ENCODE results near the gene ARID1B.

ARID1B gene

DNA sequence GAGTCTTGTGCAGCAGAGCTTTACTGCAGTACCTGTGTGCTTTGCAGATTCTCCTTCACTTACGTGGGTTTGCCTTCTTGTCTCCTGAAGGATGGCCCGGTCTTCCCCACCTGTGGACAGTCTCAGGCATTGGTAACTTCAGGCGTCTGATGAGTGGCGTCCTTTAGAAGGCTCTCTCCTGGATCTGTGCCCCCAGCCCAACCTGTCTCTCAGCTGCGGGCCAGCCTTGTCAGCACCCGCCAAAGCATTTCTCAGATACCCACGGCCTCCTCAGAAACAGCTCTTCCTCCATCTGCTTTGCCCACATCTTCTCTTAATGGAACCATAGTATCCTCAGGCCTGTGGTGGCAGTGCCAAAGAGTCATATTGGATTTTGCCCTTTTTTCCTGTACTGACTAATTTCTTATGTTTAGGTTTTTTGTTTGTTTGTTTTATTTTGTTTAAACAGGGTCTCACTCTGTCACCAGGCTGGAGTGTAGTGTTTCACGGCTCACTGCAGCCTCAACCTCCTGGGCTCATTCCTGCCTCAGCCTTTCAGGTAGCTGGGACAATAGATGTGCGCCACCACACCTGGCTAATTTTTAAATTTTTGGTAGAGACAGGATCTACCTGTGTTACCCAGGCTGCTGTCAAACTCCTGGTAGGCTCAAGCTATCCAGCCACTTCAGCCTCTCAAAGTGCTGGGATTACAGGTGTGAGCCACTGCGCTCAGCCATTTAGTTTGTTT, 96.6 kb downstream of the ARID1B start:
- no peak overlapping the region for H3K27ac ChIP-seq
- TF ChIP-seq, protein P1, sequence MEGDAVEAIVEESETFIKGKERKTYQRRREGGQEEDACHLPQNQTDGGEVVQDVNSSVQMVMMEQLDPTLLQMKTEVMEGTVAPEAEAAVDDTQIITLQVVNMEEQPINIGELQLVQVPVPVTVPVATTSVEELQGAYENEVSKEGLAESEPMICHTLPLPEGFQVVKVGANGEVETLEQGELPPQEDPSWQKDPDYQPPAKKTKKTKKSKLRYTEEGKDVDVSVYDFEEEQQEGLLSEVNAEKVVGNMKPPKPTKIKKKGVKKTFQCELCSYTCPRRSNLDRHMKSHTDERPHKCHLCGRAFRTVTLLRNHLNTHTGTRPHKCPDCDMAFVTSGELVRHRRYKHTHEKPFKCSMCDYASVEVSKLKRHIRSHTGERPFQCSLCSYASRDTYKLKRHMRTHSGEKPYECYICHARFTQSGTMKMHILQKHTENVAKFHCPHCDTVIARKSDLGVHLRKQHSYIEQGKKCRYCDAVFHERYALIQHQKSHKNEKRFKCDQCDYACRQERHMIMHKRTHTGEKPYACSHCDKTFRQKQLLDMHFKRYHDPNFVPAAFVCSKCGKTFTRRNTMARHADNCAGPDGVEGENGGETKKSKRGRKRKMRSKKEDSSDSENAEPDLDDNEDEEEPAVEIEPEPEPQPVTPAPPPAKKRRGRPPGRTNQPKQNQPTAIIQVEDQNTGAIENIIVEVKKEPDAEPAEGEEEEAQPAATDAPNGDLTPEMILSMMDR (conservative IDR thresholded peaks at IDR 0.05) = no peak
- no peak for TF ChIP-seq ZFX (IDR thresholded peaks at IDR 0.05)

DNA sequence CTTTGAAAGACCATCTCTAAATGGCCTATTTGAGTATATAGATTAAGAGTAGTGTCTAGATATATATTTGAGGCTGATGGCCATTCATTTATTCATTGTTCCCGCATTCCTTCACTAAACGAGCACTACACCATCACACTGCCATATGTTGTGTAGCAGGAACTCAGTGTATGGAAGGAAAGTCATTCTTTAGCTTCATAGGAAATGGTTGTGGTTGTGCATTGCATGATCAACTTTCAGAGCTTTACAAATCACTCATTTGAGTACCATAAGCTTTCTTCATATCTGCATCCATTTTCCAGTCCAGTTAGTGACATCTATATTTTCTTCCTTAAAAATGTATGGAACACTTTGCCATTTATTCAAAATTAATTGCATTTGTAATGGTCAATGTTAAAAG, 97.9 kb downstream of the ARID1B start:
- no peak overlapping the region for H3K27ac ChIP-seq
- TF ChIP-seq, protein P1 (conservative IDR thresholded peaks at IDR 0.05) = no peak
- no peak for TF ChIP-seq ZFX (IDR thresholded peaks at IDR 0.05)

DNA sequence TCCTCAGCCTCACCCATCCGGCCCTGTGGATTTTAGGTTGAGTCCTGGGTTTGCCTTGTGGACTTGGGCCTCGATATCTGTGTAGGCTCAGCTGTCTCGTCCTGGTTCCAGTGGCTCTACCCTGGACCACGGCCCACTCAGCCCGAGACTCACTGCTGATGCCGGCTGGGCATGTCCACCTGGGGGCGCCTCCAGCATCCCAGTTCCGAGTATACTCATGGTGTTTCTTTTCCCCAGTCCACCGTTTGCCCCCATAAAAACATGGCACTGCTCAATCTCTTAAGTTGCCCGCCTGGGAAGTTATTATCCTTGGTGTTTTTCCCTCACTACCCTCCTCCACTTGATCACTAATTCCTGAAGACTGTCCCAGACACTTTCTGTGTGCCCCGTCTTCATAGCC, 99.1 kb downstream of the ARID1B start:
- no peak for TF ChIP-seq ZFX (IDR thresholded peaks at IDR 0.05)
- TF ChIP-seq, protein P1 (conservative IDR thresholded peaks at IDR 0.05) = peak; percentile 40
- no peak overlapping the region for H3K27ac ChIP-seq

DNA sequence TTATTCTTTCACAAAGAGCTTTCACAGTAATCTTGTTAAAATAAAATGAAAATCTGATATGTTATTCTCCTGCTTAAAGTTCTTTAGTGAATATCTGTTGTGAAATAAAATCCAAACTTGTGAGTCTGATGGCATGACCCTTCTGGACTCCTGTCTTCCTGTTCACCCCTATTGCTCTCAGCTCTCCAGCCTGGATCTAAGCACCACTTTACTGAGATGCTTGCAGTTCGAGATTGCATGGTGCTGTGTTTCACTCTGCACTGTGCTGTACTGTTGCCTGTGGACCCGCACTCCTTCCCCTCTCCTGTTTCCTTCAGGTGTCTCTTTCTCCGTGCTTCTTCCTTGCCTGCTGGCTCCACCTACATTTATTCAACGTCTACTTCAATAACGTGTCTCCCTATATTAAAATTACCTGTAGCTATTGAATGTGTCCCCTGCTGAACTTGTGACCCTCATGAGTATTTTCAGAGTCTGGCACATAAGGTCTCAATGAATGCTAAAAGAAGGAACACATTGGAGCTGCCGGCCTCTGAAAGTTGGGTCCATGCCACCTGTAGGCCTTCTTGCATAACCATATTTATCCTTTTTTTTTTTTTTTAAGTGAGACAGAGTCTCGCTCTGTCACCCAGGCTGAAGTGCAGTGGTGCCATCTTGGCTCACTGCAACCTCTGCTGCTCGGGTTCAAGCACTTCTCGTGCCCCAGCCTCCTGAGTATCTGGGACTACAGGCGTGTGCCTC, 100.1 kb downstream of the ARID1B start:
- TF ChIP-seq, protein P1 (conservative IDR thresholded peaks at IDR 0.05) = no peak
- TF ChIP-seq ZFX (IDR thresholded peaks at IDR 0.05) = no peak
- no peak overlapping the region for H3K27ac ChIP-seq

DNA sequence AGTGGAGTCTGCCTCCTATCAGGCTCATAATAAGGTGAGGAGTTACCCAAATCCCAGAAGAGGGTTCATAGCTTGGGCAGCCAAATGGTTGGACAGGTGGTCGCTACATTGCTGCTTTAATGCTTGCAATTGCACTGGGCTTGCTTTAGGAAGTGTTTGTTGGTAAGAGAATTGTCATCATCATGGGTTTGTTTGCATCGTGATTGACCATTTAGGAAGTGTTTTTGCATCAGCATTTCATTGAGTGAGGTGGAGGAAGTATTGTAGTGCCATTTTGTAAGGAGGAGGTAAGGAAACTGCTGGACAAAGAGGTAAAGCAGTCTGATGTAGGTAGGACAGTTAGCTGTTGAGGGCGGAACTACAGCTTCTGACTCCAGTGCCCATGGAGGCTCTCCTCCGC, 101.5 kb downstream of the ARID1B start:
- no peak for TF ChIP-seq ZFX (IDR thresholded peaks at IDR 0.05)
- TF ChIP-seq, protein P1 (conservative IDR thresholded peaks at IDR 0.05) = no peak
- H3K27ac ChIP-seq = no peak overlapping the region

DNA sequence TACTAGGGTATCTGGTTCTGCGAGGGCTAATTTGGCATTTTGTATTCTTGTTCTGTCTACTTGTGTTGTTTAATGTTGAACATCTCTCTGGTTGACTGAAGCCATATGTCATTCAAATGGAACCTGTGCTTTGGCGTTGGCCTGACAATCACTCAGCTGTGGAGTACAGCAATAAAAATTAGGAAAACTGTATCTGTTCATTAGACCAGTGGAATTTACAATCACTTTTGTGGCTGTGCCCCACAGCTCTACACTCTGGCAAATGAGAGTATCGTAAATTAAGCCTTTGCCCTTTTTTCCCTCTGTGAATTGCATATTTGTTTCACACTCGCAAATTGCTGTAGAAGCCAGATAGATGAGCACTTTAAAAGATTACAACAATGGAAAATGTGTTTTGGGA, 102.0 kb downstream of the ARID1B start:
- no peak for TF ChIP-seq ZFX (IDR thresholded peaks at IDR 0.05)
- TF ChIP-seq, protein P1 (conservative IDR thresholded peaks at IDR 0.05) = no peak
- H3K27ac ChIP-seq = no peak overlapping the region

DNA sequence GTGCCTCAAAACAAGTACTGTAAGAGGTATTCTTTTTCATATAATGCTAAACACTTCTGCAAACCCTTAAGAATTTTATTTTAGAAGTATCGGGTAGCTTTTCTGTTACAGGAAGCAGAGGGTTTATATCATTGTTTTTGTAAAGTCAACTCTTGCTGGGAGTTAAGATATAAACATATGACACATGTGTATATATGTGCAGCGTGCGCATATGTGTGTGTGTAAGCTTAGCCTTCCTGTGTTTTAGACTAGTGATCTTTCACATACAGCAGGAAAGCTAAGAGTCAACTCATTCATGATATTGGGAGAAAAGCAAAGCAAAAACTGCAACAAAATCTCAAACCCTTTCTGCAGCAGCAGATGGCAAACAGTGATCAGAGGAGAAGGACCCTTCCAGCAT, 102.4 kb downstream of the ARID1B start:
- no peak overlapping the region for H3K27ac ChIP-seq
- no peak for TF ChIP-seq ZFX (IDR thresholded peaks at IDR 0.05)
- TF ChIP-seq, protein P1 (conservative IDR thresholded peaks at IDR 0.05) = no peak
